Dermis microvascular lymphatic vessel endothelial cell (primary cell): ENCODE results near the gene STAT4. TPM values are rescaled to one million over a fixed set of nuclear protein-coding genes. Genes with fewer than 3 reads are reported as not detected.

Experiments used
- DNase-seq, 2 donors: peaks; one replicate each; pipeline versions ENCODE4 v3.0.0 to v3.0.0-alpha.2; 2010; ENCODE audit warnings: low read depth in 2 of 2
- total RNA-seq: library from RNA; depleted of rRNA; stranded (reverse); fragments of >200 nt; gene quantifications from 2 replicates; pipeline ENCODE4 v1.2.1, GENCODE V29; 2014

The STAT4 gene, protein sequence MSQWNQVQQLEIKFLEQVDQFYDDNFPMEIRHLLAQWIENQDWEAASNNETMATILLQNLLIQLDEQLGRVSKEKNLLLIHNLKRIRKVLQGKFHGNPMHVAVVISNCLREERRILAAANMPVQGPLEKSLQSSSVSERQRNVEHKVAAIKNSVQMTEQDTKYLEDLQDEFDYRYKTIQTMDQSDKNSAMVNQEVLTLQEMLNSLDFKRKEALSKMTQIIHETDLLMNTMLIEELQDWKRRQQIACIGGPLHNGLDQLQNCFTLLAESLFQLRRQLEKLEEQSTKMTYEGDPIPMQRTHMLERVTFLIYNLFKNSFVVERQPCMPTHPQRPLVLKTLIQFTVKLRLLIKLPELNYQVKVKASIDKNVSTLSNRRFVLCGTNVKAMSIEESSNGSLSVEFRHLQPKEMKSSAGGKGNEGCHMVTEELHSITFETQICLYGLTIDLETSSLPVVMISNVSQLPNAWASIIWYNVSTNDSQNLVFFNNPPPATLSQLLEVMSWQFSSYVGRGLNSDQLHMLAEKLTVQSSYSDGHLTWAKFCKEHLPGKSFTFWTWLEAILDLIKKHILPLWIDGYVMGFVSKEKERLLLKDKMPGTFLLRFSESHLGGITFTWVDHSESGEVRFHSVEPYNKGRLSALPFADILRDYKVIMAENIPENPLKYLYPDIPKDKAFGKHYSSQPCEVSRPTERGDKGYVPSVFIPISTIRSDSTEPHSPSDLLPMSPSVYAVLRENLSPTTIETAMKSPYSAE
- total RNA-seq: 0.13 and 0.51 TPM in 2 replicates

DNA sequence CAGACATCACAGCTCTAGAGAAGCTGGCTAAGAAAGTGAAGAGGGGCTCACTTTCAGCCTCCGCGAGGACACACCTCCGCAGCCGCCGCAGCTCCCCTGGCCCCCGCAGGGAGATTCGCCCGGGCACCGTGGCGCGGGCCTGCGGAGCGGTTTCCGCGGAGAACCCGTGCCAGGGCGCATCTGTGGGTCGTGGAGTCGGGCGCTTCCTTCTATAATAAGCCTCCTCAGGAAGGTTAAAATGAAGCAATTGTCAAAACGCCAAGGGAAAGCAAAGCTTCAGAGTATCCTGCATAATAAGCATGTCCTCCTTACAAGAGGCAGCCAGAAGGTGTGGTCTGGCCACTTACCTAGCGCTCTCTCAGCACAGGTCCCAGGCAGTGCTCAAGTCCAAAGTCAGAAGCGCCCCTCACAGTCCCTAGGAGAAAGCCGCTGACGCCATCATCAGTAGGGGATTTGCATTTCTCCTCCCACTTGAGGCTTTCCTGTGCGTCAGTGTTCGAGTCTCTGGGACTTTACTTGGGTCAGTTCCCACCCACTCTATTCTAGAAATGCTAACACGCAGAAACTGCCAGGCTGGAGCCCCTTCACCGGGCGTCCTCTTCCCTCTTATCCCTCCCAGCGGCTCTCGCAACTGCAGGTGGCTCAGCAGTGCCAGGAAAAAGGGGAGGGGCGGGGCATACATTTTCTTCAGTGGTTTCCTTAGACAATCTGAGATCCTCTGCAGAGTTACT, at the start of gene STAT4:
Gene STAT4, minus strand, starts transcription at position 395 of the 731 bp plus-strand sequence. CDS start 2,791 bp downstream, outside the sequence.
- DNase-seq: peak in 1 of 2 donors; percentile 52

DNA sequence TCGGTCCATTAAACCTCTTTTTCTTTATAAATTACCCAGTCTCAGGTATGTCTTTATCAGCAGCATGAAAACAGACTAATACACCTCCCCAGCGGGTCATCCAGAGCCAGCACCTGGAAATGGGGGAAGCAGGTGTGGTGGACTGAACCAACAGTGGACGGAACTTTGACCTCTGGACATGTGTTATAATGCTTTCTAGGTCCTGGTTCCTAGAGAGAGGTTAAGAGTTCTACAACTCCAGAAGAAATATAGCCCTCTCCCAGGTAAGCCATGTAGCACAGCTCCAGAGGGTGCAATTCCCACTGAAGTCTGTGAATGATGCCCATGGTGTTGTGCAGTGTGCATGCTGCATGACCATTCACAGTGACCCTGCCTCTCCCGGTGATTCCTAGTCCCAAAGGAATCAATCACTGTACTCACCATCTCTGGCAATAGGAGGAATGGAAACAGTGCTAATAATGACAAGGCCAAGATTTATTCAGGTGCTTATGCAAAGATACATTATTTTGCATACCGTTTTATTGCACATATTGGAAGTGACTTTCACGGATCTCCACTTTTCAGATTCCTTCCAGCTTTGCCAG, 49.2 kb upstream of the STAT4 start:
- DNase-seq: no peak

DNA sequence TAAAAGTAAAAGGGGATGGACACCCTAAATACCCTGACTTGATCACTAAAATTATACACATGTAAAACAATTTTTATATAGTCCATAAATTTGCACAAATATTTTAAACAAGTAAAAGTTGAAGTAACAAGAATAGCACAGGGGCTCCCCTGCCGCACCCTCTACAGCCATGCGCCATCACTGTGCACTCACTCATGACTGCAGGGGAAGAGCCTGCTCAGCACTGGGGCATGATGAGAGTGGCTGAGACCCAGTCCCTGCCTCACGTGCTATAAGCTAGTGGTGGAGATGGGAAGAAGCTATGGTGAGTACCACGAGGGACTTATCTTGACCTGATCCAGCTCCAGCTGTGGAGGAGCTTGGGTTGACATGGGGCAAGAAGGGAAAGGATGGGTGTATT, 47.5 kb upstream of the STAT4 start:
- DNase-seq: no peak

DNA sequence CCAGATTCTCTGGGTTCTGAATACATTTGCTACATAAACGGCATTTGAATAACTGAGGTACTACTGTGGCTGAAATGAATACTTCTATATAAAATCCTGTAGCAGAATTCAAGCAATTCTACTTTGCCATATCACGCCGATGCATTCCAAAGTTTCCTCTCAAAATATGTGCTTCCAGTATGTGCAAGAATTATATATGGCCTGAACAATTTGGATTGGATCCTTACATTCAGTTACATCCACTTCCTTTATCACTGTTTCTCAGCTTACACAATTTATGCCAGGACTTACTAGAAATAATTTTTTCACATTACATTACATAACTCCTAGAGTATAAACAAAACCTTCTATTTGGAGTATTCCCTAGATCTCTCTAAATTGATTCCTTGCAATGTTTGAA, 46.3 kb upstream of the STAT4 start:
- DNase-seq: no peak

DNA sequence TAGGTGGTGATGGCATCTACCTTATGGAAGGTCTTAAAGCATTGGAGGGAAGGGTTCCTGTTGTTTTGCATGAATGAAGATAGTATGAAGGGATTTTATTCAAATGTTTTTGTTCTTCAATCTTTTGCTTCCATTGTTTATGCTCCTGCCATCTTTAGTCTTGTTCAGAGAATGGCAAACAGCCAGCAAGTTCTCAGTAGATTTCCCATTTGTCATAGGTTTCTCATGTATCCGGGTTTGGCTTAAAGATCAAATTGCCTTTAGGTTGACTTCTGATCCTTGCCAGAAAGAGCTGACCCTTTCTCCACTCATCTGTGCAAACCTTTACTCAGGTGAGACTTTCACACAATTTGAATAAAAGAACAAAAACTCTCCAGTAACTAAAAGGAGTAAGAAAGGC, 44.2 kb upstream of the STAT4 start:
- DNase-seq: peak in 1 of 2 donors; percentile 32

DNA sequence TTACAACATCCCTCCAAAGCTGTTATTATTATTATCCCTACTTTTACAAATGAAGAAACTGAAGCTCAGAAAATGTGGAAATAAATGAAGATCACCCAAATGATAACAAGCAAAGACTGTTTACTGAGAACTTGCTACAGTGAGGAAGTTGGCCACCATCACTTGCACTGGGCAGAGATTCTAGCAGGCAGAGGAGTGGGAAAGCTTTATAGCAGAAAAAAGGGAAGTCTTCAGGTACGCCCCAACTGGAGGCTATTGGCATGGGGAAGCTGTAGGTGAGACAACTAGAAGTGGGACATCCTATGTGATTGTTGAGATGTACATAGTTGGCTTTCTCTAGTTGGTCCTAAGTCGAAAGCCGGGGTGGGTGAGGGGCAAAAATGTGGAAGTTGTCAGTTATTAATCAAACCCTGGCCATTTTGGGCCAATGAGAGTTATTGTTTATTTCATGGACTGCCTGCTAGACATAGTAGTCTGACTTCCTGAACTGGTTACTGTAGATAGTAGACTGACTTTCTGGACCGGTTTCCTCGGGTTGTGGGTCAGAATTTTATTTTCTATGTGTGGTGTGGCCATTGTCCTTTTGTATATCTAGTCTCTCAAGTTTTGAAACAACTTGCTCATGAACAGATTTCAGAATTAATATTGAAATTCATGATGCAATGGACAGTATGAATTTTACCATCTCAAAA, 40.2 kb upstream of the STAT4 start:
- DNase-seq: no peak

DNA sequence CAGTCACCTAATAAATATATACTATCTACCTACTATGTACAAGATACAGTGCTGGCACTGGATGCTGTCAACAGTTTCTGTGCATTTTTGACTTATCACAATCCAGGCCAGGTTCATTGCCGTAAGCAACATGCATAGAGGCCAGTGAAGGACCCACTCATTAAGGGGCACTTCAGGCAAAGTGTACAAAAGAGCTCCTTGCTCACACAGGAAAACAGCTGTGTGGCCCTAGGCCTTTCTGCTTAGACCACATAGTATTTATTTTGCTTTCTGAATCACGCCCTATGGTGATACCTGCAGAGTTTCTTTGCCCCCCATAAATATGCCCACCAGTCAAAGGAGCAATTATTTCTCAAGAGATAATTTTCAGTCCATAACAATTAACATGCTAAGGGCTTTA, 39.6 kb upstream of the STAT4 start:
- no peak for DNase-seq

DNA sequence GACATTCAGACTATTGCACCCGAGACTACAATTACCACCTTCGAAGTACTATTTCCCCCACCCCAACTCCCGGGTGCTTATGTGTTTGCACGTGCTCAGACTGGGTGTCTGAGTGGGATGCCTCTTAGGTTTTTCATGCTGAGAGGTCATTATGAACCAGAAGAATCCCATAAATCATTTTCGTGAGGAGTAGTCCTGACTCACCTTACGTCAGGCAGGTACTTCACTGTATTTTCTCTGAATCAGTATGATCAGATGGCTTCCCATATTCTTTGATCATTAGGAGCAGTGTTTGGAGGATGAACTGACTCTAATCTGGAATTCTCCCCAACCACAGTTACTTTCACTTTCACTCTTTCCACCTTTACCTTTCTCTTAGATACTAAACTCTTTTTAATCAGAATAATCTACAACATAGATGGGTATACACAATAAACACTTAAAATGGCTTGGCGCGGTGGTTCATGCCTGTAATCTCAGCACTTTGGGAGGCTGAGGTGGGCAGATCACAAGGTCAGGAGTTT, 38.4 kb upstream of the STAT4 start:
- no peak for DNase-seq

DNA sequence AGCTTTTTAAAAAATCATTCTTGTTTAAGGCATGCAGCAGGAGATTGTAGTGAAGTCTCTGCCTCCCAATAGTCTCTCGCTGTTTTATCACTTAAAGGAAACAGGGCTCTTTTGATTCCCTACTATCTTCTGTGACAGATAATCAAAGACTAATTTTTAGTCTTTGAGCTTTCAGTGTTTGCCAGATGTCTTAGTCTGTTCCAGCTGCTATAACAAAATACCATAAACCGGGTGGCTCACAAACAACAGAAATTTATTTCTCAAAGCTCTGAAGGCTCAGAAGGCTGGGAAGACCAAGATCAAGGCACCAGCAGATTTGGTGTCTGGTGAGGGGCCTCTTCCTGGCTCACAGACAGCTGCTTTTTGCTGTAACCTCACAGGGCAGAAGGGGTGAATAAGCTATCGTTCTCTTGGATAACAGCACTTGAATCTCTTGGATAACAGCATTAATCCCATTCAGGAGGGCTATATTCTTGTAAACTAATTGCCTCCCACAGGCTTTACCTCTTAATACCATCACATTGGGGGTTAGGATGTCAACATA, 37.8 kb upstream of the STAT4 start:
- DNase-seq: no peak

DNA sequence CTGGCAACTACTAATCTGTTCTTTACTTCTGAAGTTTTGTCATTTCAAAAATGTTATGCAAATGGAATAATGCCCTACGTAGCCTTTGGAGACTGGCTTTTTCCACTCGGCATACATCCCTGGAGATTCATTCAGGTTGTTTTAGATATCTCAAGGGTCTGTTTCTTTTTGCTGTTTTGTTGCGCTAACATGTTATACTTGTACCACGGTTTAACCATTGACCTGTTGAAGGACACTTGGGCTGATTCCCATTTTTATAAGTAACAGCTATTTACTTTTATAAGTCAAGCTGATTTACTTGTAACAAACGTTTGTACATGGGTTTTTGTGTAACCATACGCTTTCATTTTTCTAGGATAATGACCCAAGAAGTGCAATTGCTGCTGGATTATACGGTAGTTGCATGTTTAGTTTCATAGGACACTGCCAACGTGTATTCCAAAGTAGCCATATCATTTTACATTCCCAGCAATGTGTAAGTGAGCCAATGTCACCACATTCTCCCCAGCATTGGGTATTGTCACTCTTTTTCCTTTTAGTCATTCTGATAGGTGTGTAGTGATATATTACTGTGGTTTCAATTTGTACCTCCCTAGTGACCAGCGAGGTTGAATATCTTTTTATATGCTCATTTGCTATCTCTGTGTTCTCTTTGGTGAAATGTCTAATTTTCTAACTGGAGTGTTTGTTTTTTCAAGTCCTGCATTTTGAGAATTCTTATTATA, 36.5 kb upstream of the STAT4 start:
- no peak for DNase-seq

DNA sequence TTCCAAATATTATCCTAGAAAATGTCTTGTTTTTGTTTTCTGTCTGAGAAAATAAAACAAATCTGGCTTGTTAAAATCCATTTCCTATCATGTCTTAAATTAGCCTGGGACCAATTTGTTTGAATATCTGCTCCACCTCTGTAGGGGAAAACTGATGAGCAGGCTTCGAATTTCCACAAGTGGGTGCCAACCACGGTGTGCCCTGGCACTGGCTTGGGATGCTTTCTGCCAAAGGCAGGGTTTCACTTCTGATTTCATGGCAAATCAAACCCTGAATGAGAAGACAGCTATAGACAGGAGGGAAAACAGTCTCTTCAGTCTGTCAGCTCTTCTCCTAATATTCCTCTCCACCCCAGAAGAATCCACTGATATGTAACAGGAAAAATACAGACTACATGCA, 33.7 kb upstream of the STAT4 start:
- DNase-seq: no peak

DNA sequence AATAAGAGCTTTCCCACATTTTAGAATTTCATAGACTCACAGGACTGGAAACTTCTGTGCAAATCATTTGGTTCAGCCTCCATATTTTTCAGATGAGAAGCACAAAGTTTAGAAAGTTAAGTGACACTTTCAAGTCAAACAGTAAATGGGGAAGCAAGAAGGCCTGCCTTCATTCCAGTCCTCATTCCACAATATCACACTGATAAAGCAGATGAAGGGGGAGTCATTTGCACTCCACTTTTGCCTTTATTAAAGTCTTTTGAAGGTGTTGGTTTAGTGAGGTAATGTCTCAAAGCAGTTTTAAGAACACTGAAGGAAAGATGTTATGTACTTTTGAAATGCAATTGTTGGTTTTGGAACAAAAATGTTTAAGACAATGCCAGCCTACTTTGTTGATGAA, 32.7 kb upstream of the STAT4 start:
- no peak for DNase-seq

DNA sequence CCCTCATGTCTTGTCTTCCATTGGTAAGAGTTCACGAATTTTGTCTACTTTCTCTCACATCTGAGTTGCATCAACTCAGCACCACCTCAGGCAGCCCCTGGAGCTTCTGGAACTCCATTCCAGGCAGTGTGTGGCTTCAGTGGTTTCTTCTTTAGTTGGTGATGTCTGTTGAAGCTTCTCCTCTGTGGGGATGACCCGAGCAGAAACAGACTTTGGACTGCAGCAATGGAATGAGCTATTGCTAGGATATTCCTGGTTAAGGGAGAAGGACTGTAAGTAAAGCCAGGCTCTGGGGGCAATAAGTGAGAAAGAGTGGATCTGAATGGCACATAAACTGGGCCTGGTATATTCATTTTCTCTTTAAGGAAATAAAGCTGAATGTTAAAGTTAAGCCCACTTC, 32.3 kb upstream of the STAT4 start:
- no peak for DNase-seq

DNA sequence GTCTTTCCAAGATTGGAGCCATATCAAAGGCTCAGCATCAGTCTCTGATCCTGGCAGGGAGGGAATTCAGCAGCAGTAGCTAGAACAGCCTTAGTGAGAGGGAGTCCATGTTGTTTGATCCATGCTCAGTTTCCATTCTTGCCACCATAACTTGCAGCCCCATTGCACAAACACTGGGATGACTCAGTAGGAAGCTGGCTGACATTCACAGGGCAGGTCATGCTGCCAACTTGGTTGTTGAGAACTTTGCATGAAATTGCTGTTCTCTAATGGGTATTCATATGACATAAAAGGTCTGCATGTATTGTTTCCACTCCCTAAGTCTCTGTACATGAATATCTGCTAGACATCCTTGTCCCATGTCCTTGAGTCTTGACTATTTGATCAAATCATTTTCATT, 29.9 kb upstream of the STAT4 start:
- peak in 1 of 2 donors; percentile 21 for DNase-seq

DNA sequence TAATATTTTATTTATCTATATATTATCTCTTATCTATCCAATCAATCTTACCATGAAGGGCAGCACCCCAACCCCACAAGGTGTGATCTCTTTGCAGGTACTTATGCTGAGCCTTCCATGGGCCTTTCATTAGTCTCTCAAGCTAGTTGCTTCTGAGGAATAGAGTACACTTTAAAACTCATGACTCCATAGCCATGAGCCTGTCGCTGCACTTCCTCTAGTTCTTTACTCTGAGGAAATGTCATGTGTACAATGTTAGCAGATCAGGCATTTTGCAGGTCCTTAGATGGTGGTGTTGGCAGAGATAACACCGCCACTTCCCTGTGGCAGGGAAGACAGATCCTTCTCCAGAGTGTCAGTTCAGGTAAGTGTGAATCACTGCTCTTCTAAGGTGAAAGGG, 29.5 kb upstream of the STAT4 start:
- no peak for DNase-seq

DNA sequence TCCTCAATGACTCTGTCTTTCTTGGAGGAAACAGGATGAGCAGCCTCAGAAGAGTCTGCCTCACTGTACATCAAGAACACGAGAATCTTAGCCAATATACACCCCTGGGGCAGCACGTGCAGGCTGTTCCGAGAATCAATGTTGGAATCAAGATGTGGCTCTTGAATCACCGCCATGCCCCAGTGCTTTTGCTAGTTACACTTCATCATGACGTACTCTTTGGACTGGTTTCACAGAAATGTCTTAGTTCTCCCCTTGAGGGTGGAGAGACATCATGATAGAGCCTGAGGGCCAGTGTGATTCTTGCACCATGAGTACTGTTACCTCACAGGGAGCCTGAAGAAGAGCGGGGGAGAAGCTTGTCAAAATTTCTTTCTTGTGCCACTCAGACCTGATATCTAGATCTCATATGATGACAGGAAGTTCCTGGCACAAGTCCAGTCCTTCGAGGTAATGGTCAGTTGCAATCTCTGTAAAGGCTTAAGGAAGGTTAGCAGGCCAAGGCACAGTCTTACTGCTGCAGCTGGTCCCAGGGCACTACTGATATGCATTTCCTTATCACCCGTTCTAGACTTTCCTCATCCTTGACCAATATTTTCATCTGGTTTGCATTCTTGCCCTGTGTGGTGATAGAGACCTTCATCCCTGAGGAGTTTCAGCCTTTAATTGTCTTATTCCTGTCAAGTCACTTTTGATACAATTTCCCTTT, 28.2 kb upstream of the STAT4 start:
- DNase-seq: no peak

DNA sequence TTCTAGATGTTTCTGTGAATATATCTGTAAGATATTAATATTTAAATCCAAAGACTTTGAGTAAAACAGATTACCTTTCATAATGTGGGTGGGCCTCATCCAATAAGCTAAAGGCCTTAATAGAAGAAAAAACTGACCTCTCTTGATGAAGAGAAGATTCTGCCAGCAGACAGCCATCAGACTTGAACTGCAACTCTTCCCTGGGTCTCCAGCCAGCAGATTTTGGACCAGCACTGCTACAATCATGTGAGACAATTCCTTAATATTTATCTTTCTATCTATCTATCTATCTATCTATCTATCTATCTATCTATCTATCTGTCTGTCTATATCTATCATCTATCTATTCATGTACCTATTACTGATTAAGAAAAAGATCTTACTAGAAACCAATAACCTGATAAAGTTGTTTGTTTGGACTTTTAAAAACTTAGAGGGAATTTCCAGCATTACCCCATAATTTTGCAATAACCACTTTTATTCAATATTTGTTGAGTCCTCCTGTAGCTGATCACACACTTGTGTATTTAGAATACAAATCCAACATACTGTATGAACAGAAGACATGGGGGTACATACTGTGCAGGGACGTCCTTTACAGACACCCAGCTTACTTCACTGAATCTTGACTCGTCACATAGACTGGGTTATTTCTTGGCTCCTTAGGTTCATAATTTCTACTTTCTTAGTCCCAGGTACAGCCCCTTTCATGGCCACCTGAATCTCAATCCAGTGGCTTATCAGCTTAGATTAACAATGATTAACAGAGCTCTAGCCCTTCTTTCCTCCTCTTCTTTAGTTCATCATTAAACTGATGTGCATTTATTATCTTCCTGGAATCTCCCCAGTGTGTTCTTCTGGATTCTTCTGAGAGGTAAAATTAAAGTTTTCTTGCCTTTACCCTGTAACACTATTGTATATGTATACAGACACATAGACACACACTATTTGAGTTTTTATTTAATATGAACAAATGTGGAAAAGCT, 27.2 kb upstream of the STAT4 start:
- no peak for DNase-seq

DNA sequence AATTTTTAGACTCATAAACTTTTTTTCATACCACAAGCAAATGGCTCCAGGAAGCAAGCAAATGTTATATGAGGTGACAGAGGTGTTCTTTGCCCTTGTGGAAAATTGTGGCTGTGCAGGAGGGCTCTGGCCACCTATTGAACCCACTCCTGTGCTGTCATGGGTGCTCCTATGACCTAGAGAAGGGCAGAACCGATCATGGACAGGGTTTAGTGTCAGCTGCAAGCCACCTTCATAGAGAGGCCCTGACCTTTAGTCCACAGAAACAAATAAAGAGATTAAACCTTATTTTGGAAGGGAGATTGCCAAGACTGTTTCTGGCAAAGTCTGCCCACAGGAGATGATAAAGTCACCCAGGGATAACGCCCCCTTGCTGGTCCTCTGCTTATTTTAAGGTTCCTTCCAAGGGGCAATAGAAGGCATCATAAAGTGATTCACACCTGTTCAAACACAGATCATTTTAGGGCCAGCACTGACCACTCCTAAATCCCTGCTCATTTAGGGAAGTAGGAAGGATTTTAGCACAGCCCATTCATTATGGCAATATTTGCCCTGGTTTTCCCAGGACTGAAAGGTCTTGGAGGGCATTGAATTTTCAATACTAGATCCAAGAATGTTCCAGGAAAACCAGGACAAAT, 26.1 kb upstream of the STAT4 start:
- DNase-seq: no peak
